Erythroblast (primary cell): ENCODE results near the gene XPA.
"Not testable (repeated sequence)": the region's sequence is repeated elsewhere in the genome, so short reads cannot be mapped to it uniquely, and the experiment has no call there.

ENCODE experiments used
- DNase-seq, 2 experiments: peaks; one replicate each; lab custom pipeline; 2025; lab: John Stamatoyannopoulos, UW
- GATA1 ChIP-seq: IDR thresholded peaks from 2 replicates; pipeline ENCODE4 v1.6.1; 2011; ENCODE audit warnings: low read depth, mild to moderate bottlenecking, control low read depth, low read length, moderate library complexity
- POLR2A ChIP-seq: IDR thresholded peaks from 2 replicates; pipeline ENCODE4 v1.6.1; 2011; ENCODE audit warnings: mild to moderate bottlenecking, low read length

The XPA gene

GRCh38 chr9:97696803-97697601, at the start of gene XPA:
TSS of gene XPA (minus strand) at chr9:97697340. CDS start at chr9:97697292, 48 bp downstream.
- peak; percentile 94 to 97 for DNase-seq

GRCh38 chr9:97744710-97745708, 47.9 kb upstream of the XPA start:
- no peak for DNase-seq

More at GRCh38 chr9:97696803-97697601, at the start of gene XPA:
- TF ChIP-seq GATA1 = no peak
- peak; percentile 72 for TF ChIP-seq POLR2A

GRCh38 chr9:97744025-97744424, 46.9 kb upstream of the XPA start:
- DNase-seq = not testable (repeated sequence)

More at GRCh38 chr9:97744710-97745708, 47.9 kb upstream of the XPA start:
- TF ChIP-seq POLR2A (no peak), GATA1 (no peak)

- no peak for TF ChIP-seq POLR2A
- TF ChIP-seq GATA1 = no peak
- DNase-seq = no peak
These were observed 45.4 kb upstream of the XPA start for GRCh38 chr9:97742545-97742944.

- no peak for TF ChIP-seq GATA1
- no peak for TF ChIP-seq POLR2A
- no peak for DNase-seq
These were observed 44.8 kb upstream of the XPA start for GRCh38 chr9:97741947-97742346.

GRCh38 chr9:97740848-97741821, 44.0 kb upstream of the XPA start:
- DNase-seq = no peak
- TF ChIP-seq POLR2A (no peak), GATA1 (no peak)

- TF ChIP-seq POLR2A (no peak), GATA1 (no peak)
- no peak for DNase-seq
These were observed 40.3 kb upstream of the XPA start for GRCh38 chr9:97737429-97737828.

- no peak for DNase-seq
- TF ChIP-seq POLR2A = no peak
- TF ChIP-seq GATA1 = no peak
These were observed 38.0 kb upstream of the XPA start for GRCh38 chr9:97735070-97735600.

- no peak for DNase-seq
- no peak for TF ChIP-seq GATA1
- TF ChIP-seq POLR2A = no peak
These were observed 29.6 kb upstream of the XPA start for GRCh38 chr9:97726716-97727115.

- no peak for DNase-seq
- TF ChIP-seq POLR2A (no peak), GATA1 (no peak)
These were observed 26.7 kb upstream of the XPA start for GRCh38 chr9:97723819-97724218.

GRCh38 chr9:97722331-97722730, 25.2 kb upstream of the XPA start:
- no peak for TF ChIP-seq POLR2A
- TF ChIP-seq GATA1 = no peak
- DNase-seq = no peak

GRCh38 chr9:97721396-97721795, 24.3 kb upstream of the XPA start:
- no peak for TF ChIP-seq GATA1
- TF ChIP-seq POLR2A = no peak
- DNase-seq = no peak

GRCh38 chr9:97717866-97718265, 20.7 kb upstream of the XPA start:
- TF ChIP-seq GATA1 (no peak), POLR2A (no peak)
- DNase-seq = no peak
